ENCODE data around the gene ANO9.
A peak's percentile ranks its signal among the peaks of the same experiment; 100 is the strongest.

DNA sequence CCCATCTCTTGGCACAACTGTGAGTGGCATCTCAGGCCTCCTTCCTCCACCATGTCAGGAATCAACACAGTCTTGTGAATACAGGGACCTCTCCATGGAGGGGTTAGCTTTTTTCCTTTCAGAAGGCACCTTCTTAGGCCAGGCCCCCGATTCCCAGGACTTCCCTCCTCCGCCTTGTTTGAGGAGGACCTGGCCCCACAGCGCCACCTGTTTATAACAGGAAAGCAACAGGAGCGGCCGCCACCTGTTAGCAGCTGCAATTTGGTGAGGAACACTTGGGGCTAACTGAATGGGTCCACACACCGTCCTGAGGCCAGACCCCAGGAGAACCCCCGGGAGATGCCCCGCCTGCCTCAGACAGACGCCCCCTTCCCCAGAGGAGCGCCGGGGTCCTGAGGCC is 51.6 kb downstream of the ANO9 start:
- TF ChIP-seq, protein P1, sequence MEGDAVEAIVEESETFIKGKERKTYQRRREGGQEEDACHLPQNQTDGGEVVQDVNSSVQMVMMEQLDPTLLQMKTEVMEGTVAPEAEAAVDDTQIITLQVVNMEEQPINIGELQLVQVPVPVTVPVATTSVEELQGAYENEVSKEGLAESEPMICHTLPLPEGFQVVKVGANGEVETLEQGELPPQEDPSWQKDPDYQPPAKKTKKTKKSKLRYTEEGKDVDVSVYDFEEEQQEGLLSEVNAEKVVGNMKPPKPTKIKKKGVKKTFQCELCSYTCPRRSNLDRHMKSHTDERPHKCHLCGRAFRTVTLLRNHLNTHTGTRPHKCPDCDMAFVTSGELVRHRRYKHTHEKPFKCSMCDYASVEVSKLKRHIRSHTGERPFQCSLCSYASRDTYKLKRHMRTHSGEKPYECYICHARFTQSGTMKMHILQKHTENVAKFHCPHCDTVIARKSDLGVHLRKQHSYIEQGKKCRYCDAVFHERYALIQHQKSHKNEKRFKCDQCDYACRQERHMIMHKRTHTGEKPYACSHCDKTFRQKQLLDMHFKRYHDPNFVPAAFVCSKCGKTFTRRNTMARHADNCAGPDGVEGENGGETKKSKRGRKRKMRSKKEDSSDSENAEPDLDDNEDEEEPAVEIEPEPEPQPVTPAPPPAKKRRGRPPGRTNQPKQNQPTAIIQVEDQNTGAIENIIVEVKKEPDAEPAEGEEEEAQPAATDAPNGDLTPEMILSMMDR (IDR thresholded peaks at IDR 0.05): peak in 3 of 7 experiments; percentile 20 to 35 (median 29)
- TF ChIP-seq POLR2A (IDR thresholded peaks at IDR 0.05): no peak
